ENCODE data around the gene PLCB4.

DNA sequence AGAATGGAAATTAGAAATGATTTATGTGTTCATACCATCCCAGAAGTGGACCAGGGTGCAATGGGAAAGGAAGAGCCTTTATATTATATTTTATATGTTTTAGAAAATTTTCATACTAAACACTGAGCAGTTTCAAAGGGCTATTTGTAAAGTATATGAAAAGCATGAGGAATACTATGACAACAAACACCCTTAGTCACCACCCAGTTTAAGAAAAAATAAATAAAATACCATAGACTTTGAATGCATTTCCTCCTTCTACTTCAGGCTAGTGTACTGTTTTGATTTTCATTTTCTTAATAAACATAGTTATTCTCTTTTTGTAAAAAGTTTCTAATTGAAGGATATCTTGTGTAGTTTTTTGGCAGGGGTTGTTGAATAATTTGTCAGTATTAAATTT lies 191.1 kb downstream of the PLCB4 start:
- TF ChIP-seq, protein P1, sequence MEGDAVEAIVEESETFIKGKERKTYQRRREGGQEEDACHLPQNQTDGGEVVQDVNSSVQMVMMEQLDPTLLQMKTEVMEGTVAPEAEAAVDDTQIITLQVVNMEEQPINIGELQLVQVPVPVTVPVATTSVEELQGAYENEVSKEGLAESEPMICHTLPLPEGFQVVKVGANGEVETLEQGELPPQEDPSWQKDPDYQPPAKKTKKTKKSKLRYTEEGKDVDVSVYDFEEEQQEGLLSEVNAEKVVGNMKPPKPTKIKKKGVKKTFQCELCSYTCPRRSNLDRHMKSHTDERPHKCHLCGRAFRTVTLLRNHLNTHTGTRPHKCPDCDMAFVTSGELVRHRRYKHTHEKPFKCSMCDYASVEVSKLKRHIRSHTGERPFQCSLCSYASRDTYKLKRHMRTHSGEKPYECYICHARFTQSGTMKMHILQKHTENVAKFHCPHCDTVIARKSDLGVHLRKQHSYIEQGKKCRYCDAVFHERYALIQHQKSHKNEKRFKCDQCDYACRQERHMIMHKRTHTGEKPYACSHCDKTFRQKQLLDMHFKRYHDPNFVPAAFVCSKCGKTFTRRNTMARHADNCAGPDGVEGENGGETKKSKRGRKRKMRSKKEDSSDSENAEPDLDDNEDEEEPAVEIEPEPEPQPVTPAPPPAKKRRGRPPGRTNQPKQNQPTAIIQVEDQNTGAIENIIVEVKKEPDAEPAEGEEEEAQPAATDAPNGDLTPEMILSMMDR (IDR thresholded peaks at IDR 0.05) = no peak
- TF ChIP-seq EZH2 (IDR thresholded peaks at IDR 0.05) = no peak
